Panc1 (cell line): ENCODE measurements around the gene TMEM174. TPM values are rescaled to one million over a fixed set of nuclear protein-coding genes. Genes with fewer than 3 reads are reported as not detected.
A peak's percentile ranks its signal among the peaks of the same experiment; 100 is the strongest.

Experiments
- ATAC-seq: fragments of 200-7000 bp; cut with Tn5 transposase; 2 replicates; pipeline ENCODE4 v1.9.1; 2020; ENCODE audit warnings: mild to moderate bottlenecking, moderate library complexity
- BruUV-seq: library from RNA; stranded (reverse); fragments of 400-500 nt; replicated peaks from 2 replicates; lab custom pipeline; 2021; lab: Mats Ljungman, UMichigan
- CTCF ChIA-PET: fragments of 300-600 bp; sonication (Branson Sonifier 250); formaldehyde crosslinking; loops from one replicate; lab custom pipeline; 2022; ENCODE audit warnings: antibody characterized with exemption; lab: Charles Lee
- POLR2A ChIA-PET: fragments of 300-600 bp; sonication (Branson Sonifier 250); formaldehyde crosslinking; loops from one replicate; lab custom pipeline; 2022; ENCODE audit warnings: antibody characterized with exemption; lab: Charles Lee
- DNase-seq: peaks from one replicate; pipeline ENCODE4 v3.0.0-alpha.2; 2010; ENCODE audit warnings: low read depth, low spot score
- H3K27ac ChIP-seq: 2 replicates; pipeline ENCODE4 v1.5.1; 2011; ENCODE audit warnings: mild to moderate bottlenecking, low read length, inconsistent platforms
- H3K27me3 ChIP-seq: fragments of 200-500 bp; sonication (Bioruptor generic); 2 replicates; pipeline ENCODE4 v1.6.0; 2014; ENCODE audit warnings: low read length, inconsistent platforms; ENCODE audit not compliant: control insufficient read depth, insufficient read depth
- H3K36me3 ChIP-seq: fragments of 200-500 bp; sonication (Bioruptor generic); 2 replicates; pipeline ENCODE4 v1.5.1; 2014; ENCODE audit warnings: inconsistent platforms, mild to moderate bottlenecking, low read length, moderate library complexity; ENCODE audit not compliant: control insufficient read depth, insufficient read depth
- H3K4me1 ChIP-seq: 2 replicates; pipeline ENCODE4 v1.5.1; 2011; ENCODE audit warnings: inconsistent platforms, mild to moderate bottlenecking, low read length, moderate library complexity; ENCODE audit not compliant: control insufficient read depth, insufficient read depth
- H3K4me3 ChIP-seq, 2 experiments: 2 replicates each; pipeline ENCODE4 v1.5.1; 2011 to 2012; ENCODE audit warnings: low read depth in 2 of 2, low read length in 2 of 2, mild to moderate bottlenecking in 2 of 2, inconsistent platforms in 1 of 2, moderate library complexity in 1 of 2
- H3K9me3 ChIP-seq: fragments of 200-500 bp; sonication (Bioruptor generic); 2 replicates; pipeline ENCODE4 v1.5.1; 2014; ENCODE audit warnings: low read depth, mild to moderate bottlenecking, inconsistent platforms, low read length, moderate library complexity; ENCODE audit not compliant: control insufficient read depth, insufficient read depth
- POLR2AphosphoS5 ChIP-seq: IDR thresholded peaks from 2 replicates; pipeline ENCODE4 v1.6.1; 2012; ENCODE audit warnings: mild to moderate bottlenecking, low read depth, low read length, moderate library complexity
- SIN3A ChIP-seq: IDR thresholded peaks from 2 replicates; pipeline ENCODE4 v1.6.1; 2012; ENCODE audit warnings: low read depth, mild to moderate bottlenecking, low read length, moderate library complexity, borderline replicate concordance; ENCODE audit not compliant: insufficient read depth
- TCF7L2 ChIP-seq: IDR thresholded peaks from 2 replicates; pipeline ENCODE4 v1.6.1; 2011; ENCODE audit warnings: mild to moderate bottlenecking, low read depth, low read length, inconsistent platforms
- in situ Hi-C: cut with HindIII; loops from 2 replicates; pipeline ENCODE4 v1.10.0; 2016; ENCODE audit warnings: low sequenced_read_pairs, low pct_unique_long_range_greater_than_20kb
- intact Hi-C: fragments of 100-400 bp; cut with micrococcal nuclease; formaldehyde crosslinking; loops from one replicate; pipeline ENCODE4 v1.10.0; 2022; ENCODE audit not compliant: unreplicated experiment
- total RNA-seq: library from RNA; stranded (reverse); gene quantifications from one replicate; pipeline ENCODE4 v1.2.1, GENCODE V29; 2021; ENCODE audit not compliant: unreplicated experiment
- TF ChIP-seq, protein P1 (sequence below): fragments of 450-650 bp; IDR thresholded peaks from 2 replicates; pipeline ENCODE4 v1.5.1; 2017; ENCODE audit warnings: mild to moderate bottlenecking
- TF ChIP-seq, protein P2 (sequence below), 2 experiments: IDR thresholded peaks; 2 replicates each; pipeline ENCODE4 v1.6.1; 2011 to 2012; ENCODE audit warnings: low read depth in 2 of 2, control low read depth in 1 of 2, low read length in 1 of 2, mild to moderate bottlenecking in 1 of 2, moderate library complexity in 1 of 2; ENCODE audit not compliant: insufficient read depth in 1 of 2

Gene TMEM174
- total RNA-seq, 1 experiment from 2014 or later, result not detected

GRCh38 chr5:73188764-73189531 is 16.0 kb downstream of the TMEM174 start:
- Histone ChIP-seq H3K4me1 (no peaks in the 10 kb centered on the region), H3K27me3 (no peaks in the 10 kb centered on the region), H3K4me3 (no peak overlapping the region), H3K27ac (no peak overlapping the region), H3K9me3 (peaks cover 10% of the 10 kb centered on the region; the same call in 1 of the 2 replicates), H3K36me3 (no peaks in the 10 kb centered on the region)
- ChIA-PET CTCF (no interaction called here), POLR2A (no interaction called here)
- in situ Hi-C loops (no loop called here), intact Hi-C loops (no loop called here)
- TF ChIP-seq TCF7L2 (no peak), SIN3A (no peak), POLR2AphosphoS5 (no peak)
- TF ChIP-seq, protein P1, sequence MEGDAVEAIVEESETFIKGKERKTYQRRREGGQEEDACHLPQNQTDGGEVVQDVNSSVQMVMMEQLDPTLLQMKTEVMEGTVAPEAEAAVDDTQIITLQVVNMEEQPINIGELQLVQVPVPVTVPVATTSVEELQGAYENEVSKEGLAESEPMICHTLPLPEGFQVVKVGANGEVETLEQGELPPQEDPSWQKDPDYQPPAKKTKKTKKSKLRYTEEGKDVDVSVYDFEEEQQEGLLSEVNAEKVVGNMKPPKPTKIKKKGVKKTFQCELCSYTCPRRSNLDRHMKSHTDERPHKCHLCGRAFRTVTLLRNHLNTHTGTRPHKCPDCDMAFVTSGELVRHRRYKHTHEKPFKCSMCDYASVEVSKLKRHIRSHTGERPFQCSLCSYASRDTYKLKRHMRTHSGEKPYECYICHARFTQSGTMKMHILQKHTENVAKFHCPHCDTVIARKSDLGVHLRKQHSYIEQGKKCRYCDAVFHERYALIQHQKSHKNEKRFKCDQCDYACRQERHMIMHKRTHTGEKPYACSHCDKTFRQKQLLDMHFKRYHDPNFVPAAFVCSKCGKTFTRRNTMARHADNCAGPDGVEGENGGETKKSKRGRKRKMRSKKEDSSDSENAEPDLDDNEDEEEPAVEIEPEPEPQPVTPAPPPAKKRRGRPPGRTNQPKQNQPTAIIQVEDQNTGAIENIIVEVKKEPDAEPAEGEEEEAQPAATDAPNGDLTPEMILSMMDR, result no peak
- TF ChIP-seq, protein P2, sequence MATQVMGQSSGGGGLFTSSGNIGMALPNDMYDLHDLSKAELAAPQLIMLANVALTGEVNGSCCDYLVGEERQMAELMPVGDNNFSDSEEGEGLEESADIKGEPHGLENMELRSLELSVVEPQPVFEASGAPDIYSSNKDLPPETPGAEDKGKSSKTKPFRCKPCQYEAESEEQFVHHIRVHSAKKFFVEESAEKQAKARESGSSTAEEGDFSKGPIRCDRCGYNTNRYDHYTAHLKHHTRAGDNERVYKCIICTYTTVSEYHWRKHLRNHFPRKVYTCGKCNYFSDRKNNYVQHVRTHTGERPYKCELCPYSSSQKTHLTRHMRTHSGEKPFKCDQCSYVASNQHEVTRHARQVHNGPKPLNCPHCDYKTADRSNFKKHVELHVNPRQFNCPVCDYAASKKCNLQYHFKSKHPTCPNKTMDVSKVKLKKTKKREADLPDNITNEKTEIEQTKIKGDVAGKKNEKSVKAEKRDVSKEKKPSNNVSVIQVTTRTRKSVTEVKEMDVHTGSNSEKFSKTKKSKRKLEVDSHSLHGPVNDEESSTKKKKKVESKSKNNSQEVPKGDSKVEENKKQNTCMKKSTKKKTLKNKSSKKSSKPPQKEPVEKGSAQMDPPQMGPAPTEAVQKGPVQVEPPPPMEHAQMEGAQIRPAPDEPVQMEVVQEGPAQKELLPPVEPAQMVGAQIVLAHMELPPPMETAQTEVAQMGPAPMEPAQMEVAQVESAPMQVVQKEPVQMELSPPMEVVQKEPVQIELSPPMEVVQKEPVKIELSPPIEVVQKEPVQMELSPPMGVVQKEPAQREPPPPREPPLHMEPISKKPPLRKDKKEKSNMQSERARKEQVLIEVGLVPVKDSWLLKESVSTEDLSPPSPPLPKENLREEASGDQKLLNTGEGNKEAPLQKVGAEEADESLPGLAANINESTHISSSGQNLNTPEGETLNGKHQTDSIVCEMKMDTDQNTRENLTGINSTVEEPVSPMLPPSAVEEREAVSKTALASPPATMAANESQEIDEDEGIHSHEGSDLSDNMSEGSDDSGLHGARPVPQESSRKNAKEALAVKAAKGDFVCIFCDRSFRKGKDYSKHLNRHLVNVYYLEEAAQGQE (IDR thresholded peaks at IDR 0.05; ENCODE audit: insufficient read depth in 1 of 2, low read depth in 2 of 2, low read length in 1 of 2), result no peak
- ATAC-seq (peak; percentile 65; the same call in 1 of the 2 replicates), DNase-seq (no peak)
- no TSS peak for BruUV-seq

DNA sequence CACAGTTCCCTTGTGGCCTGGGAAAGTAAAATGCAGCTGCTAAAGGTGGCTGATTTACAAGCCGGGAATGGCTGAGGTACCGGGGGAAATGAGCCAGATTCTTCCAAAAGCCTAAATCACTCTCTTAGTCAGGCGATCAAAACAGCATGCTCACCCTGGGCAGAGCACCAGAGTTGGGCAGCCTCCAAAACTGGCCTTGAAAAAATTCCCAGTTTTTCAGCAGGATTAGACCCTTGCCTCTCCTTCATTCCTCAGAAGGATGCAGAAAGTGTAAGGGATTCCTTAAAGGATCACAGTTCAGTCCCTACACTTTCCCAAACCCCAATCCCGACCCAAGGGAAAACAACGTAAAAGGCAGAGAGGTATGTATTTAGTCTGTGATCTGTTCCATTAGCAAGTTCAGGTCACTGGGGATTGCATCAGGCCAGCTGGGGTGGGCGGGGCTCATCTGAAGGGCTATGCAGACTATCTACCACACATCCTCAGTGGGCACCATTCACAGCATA is 16.9 kb downstream of the TMEM174 start:
- no peak for DNase-seq
- Histone ChIP-seq H3K9me3 (peaks cover 7% of the 10 kb centered on the region; the same call in 1 of the 2 replicates), H3K27ac (peak overlapping the region; percentile 7; the same call in 1 of the 2 replicates), H3K27me3 (no peaks in the 10 kb centered on the region), H3K36me3 (no peaks in the 10 kb centered on the region), H3K4me3 (no peak overlapping the region), H3K4me1 (no peaks in the 10 kb centered on the region)
- TF ChIP-seq, protein P2 (IDR thresholded peaks at IDR 0.05; ENCODE audit: insufficient read depth in 1 of 2, low read depth in 2 of 2, low read length in 1 of 2), result no peak
- TF ChIP-seq POLR2AphosphoS5 (no peak), SIN3A (no peak), TCF7L2 (no peak)
- TF ChIP-seq, protein P1, result no peak
- ChIA-PET CTCF (no interaction called here), POLR2A (no interaction called here)
- no peak for ATAC-seq
- no TSS peak for BruUV-seq
- intact Hi-C loops, result no loop called here
- in situ Hi-C loops, result no loop called here
